Thyroid gland (tissue), 4 donors: ENCODE measurements around the gene FAM135A.
"Not testable (repeated sequence)": the region's sequence is repeated elsewhere in the genome, so short reads cannot be mapped to it uniquely, and the experiment has no call there.

Experiments used
- CTCF ChIP-seq, 6 experiments: fragments of 200-600 bp in 3 of 6; fragments of 450-650 bp in 3 of 6; sonication (generic) in 3 of 6; IDR thresholded peaks; one replicate each; pipeline ENCODE4 v1.5.1; 2016 to 2019; ENCODE audit warnings: antibody characterized with exemption in 6 of 6, mild to moderate bottlenecking in 2 of 6, inconsistent platforms in 1 of 6, moderate library complexity in 1 of 6
- POLR2A ChIP-seq, 2 donors: fragments of 450-650 bp; IDR thresholded peaks; one replicate each; pipeline ENCODE4 v1.6.1; 2017; ENCODE audit warnings: antibody characterized with exemption in 2 of 2, mild to moderate bottlenecking in 2 of 2, moderate library complexity in 1 of 2

- not testable (repeated sequence) for TF ChIP-seq CTCF, POLR2A (IDR thresholded peaks at IDR 0.05)
These were observed 82.5 kb downstream of the FAM135A start for GRCh38 chr6:70495790-70496189.
